Measurements from ENCODE around the gene TRERF1. TPM values are rescaled to one million over a fixed set of nuclear protein-coding genes. Genes with fewer than 3 reads are reported as not detected.

TRERF1 gene
- under 0.01 and 0.30 TPM in 2 replicates for total RNA-seq

GRCh38 chr6:42451333-42452170 lies at the start of gene TRERF1:
Gene TRERF1, minus strand, starts transcription at chr6:42451926. Its CDS starts 182,336 bp downstream, at chr6:42269590.

GRCh38 chr6:42217519-42218367 lies 234.0 kb downstream of the TRERF1 start, which contains the start of gene MRPS10:
Gene MRPS10, minus strand, starts transcription at chr6:42217861. Its CDS starts 12 bp downstream, at chr6:42217849.

Other genes with a start within 250 kb of the TRERF1 start
- gene MRPS10, start 234.1 kb downstream of the TRERF1 start, total RNA-seq: 57.2 and 67.3 TPM in 2 replicates
- gene UBR2, start 112.1 kb upstream of the TRERF1 start, total RNA-seq: 19.5 and 26.3 TPM in 2 replicates